Inferior parietal cortex (tissue), 1 donor: ENCODE results near the gene CYB5RL.
A peak's percentile ranks its signal among the peaks of the same experiment; 100 is the strongest.
"Not testable (repeated sequence)": the region's sequence is repeated elsewhere in the genome, so short reads cannot be mapped to it uniquely, and the experiment has no call there.

ENCODE experiments used
- DNase-seq: peaks from one replicate; pipeline ENCODE4 v3.0.0-alpha.2; 2016; ENCODE audit errors: extremely low spot score

The CYB5RL gene

DNA sequence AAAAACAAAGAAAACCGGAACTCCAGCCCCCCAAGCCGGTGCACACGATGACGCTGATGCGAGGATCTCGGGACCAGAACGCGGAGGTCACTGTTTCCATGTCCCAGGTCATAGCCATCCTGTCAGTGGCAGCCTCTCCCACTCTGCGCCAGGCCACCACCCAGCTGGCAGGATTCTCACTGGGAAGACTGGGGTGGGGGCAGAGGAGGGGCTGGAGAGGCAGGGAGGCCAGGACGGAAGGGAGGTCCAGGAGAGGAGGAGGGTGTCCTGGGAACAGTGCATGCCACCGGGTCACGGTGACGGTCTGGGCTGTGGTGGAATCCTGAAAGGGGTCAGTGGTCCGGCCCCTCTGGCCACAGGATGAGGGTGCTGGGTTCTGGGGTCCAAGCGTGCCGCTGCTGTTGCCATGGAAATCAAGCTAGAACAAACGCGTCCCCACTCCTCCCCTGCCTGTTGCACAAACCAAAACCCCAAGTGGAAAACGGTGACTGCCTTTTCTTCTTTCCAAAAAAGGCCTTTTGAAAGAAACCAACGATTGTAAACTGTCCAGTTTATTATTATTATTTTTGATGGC lies 26.2 kb upstream of the CYB5RL start:
- DNase-seq = no peak

DNA sequence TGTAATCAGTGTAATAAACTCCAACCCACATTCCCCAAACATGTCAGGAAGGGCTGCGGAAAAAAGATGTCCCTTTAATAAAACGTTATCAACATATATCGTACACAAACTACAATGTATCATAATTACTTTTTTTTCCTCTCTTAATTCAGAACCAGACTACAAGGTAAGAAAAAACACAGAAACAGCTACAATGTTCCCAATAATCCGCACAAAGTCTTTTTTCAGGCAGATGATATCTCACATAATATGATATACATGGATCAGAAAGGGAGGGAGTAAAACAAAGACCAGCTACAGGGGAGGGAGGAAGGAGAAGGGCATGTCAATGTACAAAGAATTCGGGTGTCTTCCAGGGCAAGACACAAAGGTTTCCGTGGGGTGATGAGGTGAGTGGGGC lies 25.5 kb upstream of the CYB5RL start:
- no peak for DNase-seq

GRCh38 chr1:54224233-54224632 lies 24.4 kb upstream of the CYB5RL start:
- DNase-seq = no peak

- no peak for DNase-seq
Measured at GRCh38 chr1:54223441-54224202, 23.8 kb upstream of the CYB5RL start.

GRCh38 chr1:54222711-54223110 lies 22.9 kb upstream of the CYB5RL start:
- DNase-seq = no peak

DNA sequence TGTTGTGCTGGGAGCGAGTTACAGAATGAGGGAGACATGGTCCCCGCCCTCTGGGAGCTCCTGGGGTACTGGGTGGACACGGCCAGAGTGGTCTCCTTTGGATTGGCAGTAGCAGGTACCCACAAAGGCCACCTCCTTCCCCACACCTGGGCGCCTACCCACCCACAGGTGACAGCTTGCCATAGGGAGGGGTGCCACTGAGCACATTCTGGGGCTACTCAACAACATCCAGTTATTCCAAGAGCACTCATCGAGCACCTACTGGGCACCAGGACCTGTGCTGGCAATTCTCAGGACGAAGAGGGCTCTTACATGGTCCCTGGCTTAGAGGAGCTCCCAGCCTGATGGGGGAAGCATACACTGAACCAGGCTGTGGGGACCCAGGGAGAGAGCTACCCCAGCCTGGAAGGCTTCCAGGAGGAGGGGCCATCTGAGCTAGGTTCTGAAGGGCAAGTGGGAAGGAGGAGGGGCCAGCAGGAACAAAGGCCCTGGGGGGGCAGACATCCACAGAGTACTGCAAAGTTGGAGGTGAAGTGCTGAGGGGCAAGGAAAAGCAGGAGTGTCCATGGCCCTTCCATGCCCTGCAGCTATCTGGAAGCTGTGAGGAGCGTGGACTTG lies 22.1 kb upstream of the CYB5RL start:
- no peak for DNase-seq

DNA sequence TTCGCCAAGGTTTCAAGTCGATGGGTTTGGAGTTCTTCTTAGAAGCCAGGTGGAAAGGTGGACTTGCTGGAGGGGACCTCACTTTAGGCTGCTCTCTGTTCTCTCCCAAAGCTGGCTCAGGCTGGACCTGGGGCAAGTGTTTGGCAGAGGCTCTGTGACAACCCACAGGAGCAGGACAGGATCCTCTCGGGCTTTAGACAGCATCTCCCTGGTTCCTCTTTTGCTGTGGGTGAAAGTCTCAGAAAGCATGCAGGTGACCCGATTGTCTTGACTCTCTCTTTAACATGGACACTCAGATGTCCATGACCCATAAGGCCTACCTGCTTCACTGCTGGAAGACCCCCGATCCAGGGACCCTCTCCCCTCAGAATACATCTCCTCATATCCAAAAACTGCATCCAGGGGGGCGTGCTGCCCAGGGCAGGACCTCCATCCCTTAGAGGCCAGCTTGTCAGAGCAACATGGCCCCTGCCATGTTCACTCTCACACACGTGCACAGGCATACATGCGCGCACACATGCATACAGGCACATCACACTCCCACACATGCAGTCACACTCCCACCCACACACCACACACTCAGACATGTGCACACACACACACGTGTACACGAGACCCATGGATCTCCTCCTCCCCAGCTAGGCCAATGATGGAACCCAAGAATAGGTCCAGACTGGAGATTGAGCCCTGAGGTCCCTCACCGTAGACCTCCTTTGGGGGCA lies 21.4 kb upstream of the CYB5RL start:
- no peak for DNase-seq

DNA sequence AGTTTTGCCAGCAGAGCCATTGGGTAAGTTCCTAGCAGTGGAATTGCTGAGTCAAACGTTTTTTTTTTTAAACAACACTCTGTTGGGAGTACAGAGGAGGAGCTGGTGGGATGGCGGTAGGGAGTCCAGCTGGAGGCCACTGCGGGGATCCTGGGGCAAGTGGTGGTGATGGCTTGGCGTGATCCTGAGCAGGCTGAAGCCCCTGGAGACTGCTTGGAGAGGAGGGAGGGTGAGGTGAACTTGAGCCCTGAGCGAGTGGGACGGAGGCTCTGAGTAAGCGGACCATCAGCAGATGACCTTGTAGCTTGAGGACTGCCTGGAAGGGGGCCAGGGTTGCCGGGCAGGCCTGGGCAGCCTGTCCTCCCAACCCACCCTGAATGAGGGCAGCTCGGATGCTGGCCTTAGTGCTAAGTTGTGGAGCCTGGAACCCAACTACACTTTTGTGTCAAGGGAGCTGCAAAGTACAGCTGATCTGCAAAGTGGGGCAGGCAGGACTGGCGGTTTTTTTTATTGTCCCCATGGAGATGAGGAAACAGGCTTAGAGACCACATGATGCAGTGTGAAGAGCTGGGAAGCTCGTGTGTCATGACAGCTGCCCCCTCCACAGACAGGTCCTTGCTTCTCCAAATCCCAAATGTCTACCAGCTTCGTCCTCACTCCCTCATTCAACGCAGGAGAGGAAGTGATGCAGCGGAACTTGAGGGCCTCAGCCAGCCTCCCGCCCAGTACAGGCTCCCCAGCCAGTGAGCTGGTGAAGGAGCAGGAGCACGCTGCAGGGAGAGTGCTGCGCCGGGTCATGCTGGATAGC lies 20.4 kb upstream of the CYB5RL start:
- DNase-seq = peak; percentile 47

DNA sequence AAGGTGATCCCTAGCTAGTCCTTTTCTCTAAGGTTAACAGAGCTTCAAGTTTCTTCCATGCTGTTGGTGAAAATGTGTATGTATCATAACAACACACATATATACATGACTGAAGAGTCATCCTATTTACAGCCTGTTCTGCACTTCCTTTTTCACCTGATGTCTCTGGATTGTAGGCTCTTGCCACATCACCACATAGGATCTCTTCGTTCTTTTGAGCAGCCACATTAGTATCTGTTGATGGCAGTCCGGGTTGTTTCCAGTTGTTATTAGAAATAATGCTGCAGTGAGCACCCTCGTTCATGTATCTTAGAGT lies 19.8 kb upstream of the CYB5RL start:
- DNase-seq = no peak

GRCh38 chr1:54218883-54219687 lies 19.3 kb upstream of the CYB5RL start:
- no peak for DNase-seq

GRCh38 chr1:54215523-54215922 lies 15.7 kb upstream of the CYB5RL start:
- no peak for DNase-seq

- no peak for DNase-seq
Measured at GRCh38 chr1:54212872-54213271, 13.0 kb upstream of the CYB5RL start.

DNA sequence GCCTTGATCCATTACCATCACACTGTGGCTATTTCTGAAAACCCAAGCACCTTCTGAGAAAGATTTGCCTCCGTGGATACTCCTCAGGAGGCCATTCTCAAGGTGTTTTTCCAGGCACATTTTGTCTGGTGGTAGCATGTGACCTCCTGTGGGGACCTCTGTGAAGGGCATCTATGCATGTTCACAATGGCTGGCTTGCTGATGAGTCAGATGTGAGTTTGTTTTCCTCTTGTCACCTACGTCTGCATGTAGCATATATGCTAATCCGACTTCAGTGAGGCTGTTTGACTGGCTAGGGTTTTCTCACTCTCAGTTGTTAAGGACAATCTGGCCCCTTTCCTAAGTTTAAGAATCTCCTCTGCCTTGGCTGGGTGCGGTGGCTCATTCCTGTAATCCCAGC lies 8.1 kb upstream of the CYB5RL start:
- not testable (repeated sequence) for DNase-seq

DNA sequence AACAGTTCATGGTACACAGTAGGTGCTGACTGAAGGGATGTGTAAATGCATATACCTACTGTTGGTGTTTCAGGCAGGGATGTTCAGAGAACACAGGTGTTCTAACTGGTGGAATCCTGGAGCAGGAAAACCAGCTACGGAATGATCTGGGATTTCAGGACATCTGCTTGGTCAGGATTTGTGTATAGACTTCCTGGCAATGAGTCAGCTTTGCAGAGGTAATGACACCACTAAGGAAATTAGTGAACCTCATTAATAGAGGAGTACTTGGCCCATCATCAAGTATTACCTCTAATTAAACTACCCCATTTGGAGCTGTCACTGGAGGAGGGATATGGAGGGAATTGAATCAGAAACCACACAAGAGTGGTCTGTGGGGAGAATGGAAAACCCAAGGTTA lies 7.5 kb upstream of the CYB5RL start:
- DNase-seq = no peak

GRCh38 chr1:54204199-54204598 lies 4.4 kb upstream of the CYB5RL start:
- DNase-seq = no peak

DNA sequence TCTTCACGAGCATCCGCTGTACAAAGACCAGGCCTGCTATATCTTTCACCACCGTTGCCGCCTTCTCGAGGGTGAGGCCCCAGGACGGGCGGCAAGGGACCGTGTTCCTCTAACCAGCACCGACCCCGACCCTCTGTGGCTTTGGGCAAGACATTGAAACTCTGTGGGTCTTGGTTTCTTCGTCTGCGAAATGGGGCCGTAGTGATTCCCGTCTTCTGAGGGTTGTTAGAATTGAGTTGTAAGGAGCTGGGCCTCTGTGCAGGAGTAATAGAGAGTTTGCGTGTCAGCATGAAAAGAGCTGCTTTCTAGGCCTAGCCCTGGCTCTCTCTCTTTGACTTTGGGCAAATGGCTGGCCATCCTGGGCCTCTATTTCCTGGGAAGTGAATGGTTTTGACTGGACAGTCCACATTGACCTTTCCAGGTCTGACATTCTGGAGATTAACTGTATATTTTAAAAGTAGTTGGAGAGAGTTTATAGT lies 728 bp upstream of the CYB5RL start:
- no peak for DNase-seq

DNA sequence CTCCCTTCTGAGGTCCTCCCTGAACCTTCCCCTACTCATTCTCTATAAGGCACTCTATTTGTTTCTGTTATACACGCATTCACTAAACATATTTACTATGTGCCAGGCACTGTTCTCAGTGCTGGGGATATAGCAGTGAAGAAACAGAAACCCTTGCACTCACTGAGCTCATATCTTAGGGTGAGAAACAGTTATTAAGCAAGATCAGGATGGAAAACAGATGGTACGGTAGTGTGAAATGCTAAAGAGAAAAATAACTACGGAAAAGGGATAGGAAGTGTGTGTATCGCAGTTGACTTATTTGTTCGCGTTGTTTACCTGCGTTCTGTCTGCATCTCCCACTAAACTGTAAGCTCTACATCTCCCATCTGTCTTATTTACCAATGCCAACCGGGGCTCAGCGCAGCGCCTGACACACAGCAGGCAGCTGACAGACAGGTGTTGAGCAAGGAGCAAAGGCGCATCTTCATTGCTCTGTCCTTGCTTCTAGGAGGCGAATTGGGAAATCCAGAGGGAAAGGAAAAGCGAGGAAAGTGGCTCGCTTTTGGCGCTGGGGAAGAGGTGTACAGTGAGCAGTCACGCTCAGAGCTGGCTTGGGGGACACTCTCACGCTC lies 572 bp downstream of the CYB5RL start:
- no peak for DNase-seq

GRCh38 chr1:54193453-54193852 lies 6.4 kb downstream of the CYB5RL start:
- DNase-seq = no peak

- DNase-seq = no peak
Measured at GRCh38 chr1:54191525-54191924, 8.3 kb downstream of the CYB5RL start.

- no peak for DNase-seq
Measured at GRCh38 chr1:54190526-54190925, 9.3 kb downstream of the CYB5RL start.

DNA sequence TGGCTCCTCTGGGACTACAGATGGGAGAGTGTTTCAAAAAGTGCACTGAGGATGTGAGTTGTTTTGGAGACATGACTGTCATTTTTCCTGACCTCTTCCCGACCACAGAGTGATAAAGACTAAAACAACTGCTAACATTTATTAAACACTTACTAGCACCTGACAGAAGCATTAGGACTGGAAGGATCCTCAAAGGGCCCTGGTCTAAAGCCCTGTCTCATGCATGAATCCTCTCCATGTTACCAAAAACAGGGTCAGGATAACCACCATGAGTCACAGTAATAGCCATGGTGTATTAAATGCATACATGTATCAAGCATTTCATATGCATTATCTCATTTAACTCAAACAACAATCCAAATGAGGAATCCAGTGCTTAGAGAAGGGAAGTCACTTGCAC lies 11.5 kb downstream of the CYB5RL start:
- DNase-seq = no peak
